Naive thymus-derived CD4-positive, alpha-beta T cell (primary cell): ENCODE results near the gene UTP4. TPM values are rescaled to one million over a fixed set of nuclear protein-coding genes. Genes with fewer than 3 reads are reported as not detected.
"Not testable (repeated sequence)": the region's sequence is repeated elsewhere in the genome, so short reads cannot be mapped to it uniquely, and the experiment has no call there.

Source experiments
- ATAC-seq: fragments of 150-1000 bp; cut with Tn5 transposase; 2 replicates; pipeline ENCODE4 v1.10.0; 2021; ENCODE audit warnings: mild to moderate bottlenecking, moderate library complexity
- CTCF ChIA-PET: fragments of 350-600 bp; sonication (Branson Sonifier 250); formaldehyde crosslinking; loops from one replicate; lab custom pipeline; 2021; ENCODE audit warnings: antibody characterized with exemption; lab: Charles Lee
- POLR2A ChIA-PET: fragments of 350-600 bp; sonication (Branson Sonifier 250); formaldehyde crosslinking; loops from one replicate; lab custom pipeline; 2021; ENCODE audit warnings: antibody characterized with exemption, inconsistent platforms; lab: Charles Lee
- DNase-seq, 9 donors: peaks; one replicate each; pipeline versions ENCODE4 v3.0.0 to v3.0.0-alpha.2; 2020 to 2022; ENCODE audit warnings: mixed read lengths in 1 of 9
- H3K27ac ChIP-seq: one replicate; pipeline ENCODE4 v1.7.0; 2013; ENCODE audit warnings: mild to moderate bottlenecking, low read depth, low read length, moderate library complexity
- H3K27me3 ChIP-seq, 2 donors: one replicate each; pipeline ENCODE4 v1.7.0; 2013; ENCODE audit warnings: low read length in 2 of 2, mild to moderate bottlenecking in 2 of 2, moderate library complexity in 2 of 2; ENCODE audit not compliant: control insufficient read depth in 2 of 2, insufficient read depth in 2 of 2
- H3K36me3 ChIP-seq, 3 experiments: 1 replicate in 2 of 3; 2 replicates in 1 of 3; pipeline ENCODE4 v1.7.0; 2013; ENCODE audit warnings: low read length in 3 of 3, mild to moderate bottlenecking in 3 of 3, moderate library complexity in 1 of 3; ENCODE audit not compliant: insufficient read depth in 3 of 3, control insufficient read depth in 2 of 3
- H3K4me1 ChIP-seq, 2 donors: one replicate each; pipeline ENCODE4 v1.7.0; 2013; ENCODE audit warnings: low read length in 2 of 2, mild to moderate bottlenecking in 2 of 2, moderate library complexity in 1 of 2; ENCODE audit not compliant: control insufficient read depth in 2 of 2, insufficient read depth in 2 of 2
- H3K4me3 ChIP-seq: 2 replicates; pipeline ENCODE4 v1.7.0; 2013; ENCODE audit warnings: mild to moderate bottlenecking, low read length
- H3K9me3 ChIP-seq, 3 experiments: 1 replicate in 2 of 3; 2 replicates in 1 of 3; pipeline ENCODE4 v1.7.0; 2013; ENCODE audit warnings: low read length in 3 of 3; ENCODE audit not compliant: control insufficient read depth in 2 of 3
- H3K27ac Mint-ChIP-seq, 9 donors: one replicate each; pipeline ENCODE4 v1.8.0; 2020 to 2022; ENCODE audit warnings: mixed read lengths in 9 of 9, mild to moderate bottlenecking in 8 of 9, moderate library complexity in 5 of 9, inconsistent platforms in 2 of 9
- H3K27me3 Mint-ChIP-seq, 5 donors: one replicate each; pipeline ENCODE4 v1.8.0; 2021 to 2022; ENCODE audit warnings: mixed read lengths in 5 of 5, mild to moderate bottlenecking in 1 of 5
- H3K36me3 Mint-ChIP-seq, 5 donors: one replicate each; pipeline ENCODE4 v1.8.0; 2020 to 2022; ENCODE audit warnings: mixed read lengths in 5 of 5, mild to moderate bottlenecking in 3 of 5, inconsistent platforms in 1 of 5
- H3K4me1 Mint-ChIP-seq, 7 donors: one replicate each; pipeline ENCODE4 v1.8.0; 2020 to 2022; ENCODE audit warnings: mixed read lengths in 7 of 7, mild to moderate bottlenecking in 3 of 7, inconsistent platforms in 1 of 7
- H3K4me3 Mint-ChIP-seq, 10 donors: one replicate each; pipeline ENCODE4 v1.8.0; 2020 to 2022; ENCODE audit warnings: mild to moderate bottlenecking in 10 of 10, mixed read lengths in 10 of 10, moderate library complexity in 6 of 10, inconsistent platforms in 2 of 10
- H3K9me3 Mint-ChIP-seq, 11 donors: one replicate each; pipeline ENCODE4 v1.8.0; 2020 to 2022; ENCODE audit warnings: mixed read lengths in 11 of 11, mild to moderate bottlenecking in 4 of 11, inconsistent platforms in 1 of 11, moderate library complexity in 1 of 11
- intact Hi-C, 2 donors: fragments of 100-400 bp; cut with micrococcal nuclease; formaldehyde crosslinking; loops; one replicate each; pipeline ENCODE4 v1.15.1; 2023
- polyA plus RNA-seq, 2 donors: library from polyadenylated mRNA; unstranded; fragments of 300-500 nt; fragmentation: Illumina TruSeq; gene quantifications; one replicate each; pipeline ENCODE4 v1.2.3, GENCODE V29; 2021
- total RNA-seq, 6 experiments: library from RNA in 5 of 6; stranded (reverse) in 5 of 6; gene quantifications; 1 replicate in 5 of 6; 2 replicates in 1 of 6; pipeline ENCODE4 v1.2.3 and lab custom pipeline; 2021 to 2026

Gene UTP4
- total and polyA plus RNA-seq, 7 experiments from 2014 or later = 31.9 to 82.0 (median 42.9) TPM

- CTCF ChIA-PET = interaction anchor here (0.6 to 1.8 kb wide), 2 partner anchors 11 to 14 kb away, joined by 3 to 4 read pairs; no protein-coding TSS in a partner anchor
These were observed 518 bp upstream of the UTP4 start for GRCh38 chr16:69131839-69132423.

DNA sequence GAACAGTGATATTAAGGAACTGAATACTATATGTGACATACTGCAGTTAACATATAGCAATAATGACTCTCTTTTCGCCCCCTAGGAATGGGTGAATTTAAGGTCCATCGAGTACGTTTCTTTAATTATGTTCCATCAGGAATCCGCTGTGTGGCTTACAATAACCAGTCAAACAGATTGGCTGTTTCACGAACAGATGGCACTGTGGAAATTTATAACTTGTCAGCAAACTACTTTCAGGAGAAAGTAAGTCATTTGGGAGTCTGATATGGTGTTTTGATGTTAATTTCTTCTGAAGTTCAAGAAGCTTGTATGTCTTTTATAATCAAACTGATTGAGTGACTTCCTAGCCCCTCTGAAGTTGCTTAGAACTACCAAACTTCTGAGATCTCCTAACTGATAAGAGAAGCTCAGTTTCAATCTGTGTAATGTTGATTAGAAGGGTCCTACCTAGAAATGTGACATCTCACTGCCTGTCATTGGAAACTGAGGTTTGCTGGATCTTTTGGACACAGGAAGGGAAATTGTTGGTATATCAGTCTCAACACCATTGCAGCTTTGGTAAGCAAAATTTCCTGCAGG, 1.0 kb downstream of the UTP4 start:
- H3K27me3 ChIP-seq = no peaks in the 10 kb centered on the region
- peaks cover 12 to 23% of the 10 kb centered on the region in 2 donors for H3K4me1 ChIP-seq
- H3K27me3 Mint-ChIP-seq = no peaks in the 10 kb centered on the region
- intact Hi-C loops = loop anchor here (2.0 to 5.0 kb wide), 6 partner anchors 251 to 1906 kb away; partner anchors contain the start of genes FHOD1 (in 1 of the 2), SLC9A5 (in 1 of the 2), TANGO6 (in 1 of the 2) and TERF2 (in 1 of the 2)
- CTCF ChIA-PET = interaction anchor here (0.6 to 1.8 kb wide), 3 partner anchors 12 to 1657 kb away, joined by 3 to 4 read pairs (median 3); no protein-coding TSS in a partner anchor
- peak overlapping the region; percentile 85 to 97 (median 95) for H3K27ac Mint-ChIP-seq
- peak overlapping the region; percentile 91 to 97 (median 94) for H3K4me3 Mint-ChIP-seq
- H3K4me3 ChIP-seq = peak overlapping the region; percentile 80
- DNase-seq = no peak
- H3K36me3 Mint-ChIP-seq = peaks cover 0 to 14% (median 7%) of the 10 kb centered on the region in 5 donors
- ATAC-seq = no peak
- H3K9me3 ChIP-seq = no peaks in the 10 kb centered on the region
- no peaks in the 10 kb centered on the region for H3K9me3 Mint-ChIP-seq
- H3K36me3 ChIP-seq = peaks cover 0 to 31% (median 11%) of the 10 kb centered on the region in 3 experiments
- H3K4me1 Mint-ChIP-seq = peaks cover 16 to 65% (median 61%) of the 10 kb centered on the region in 7 donors
- POLR2A ChIA-PET = interaction anchor here (0.9 to 1.4 kb wide), 6 partner anchors 9 to 177 kb away, joined by 3 to 5 read pairs (median 4); partner anchors contain the start of gene SNTB2
- H3K27ac ChIP-seq = peak overlapping the region; percentile 88

More at GRCh38 chr16:69131839-69132423, 518 bp upstream of the UTP4 start:
- H3K4me3 ChIP-seq = peak overlapping the region; percentile 80
- no peaks in the 10 kb centered on the region for H3K27me3 ChIP-seq
- Mint-ChIP-seq H3K9me3 (no peaks in the 10 kb centered on the region), H3K27me3 (no peaks in the 10 kb centered on the region), H3K36me3 (peaks cover 0 to 9% (median 4%) of the 10 kb centered on the region in 5 donors), H3K4me3 (peak overlapping the region; percentile 91 to 97 (median 94)), H3K4me1 (peaks cover 23 to 76% (median 63%) of the 10 kb centered on the region in 7 donors), H3K27ac (peak overlapping the region; percentile 85 to 97 (median 95))
- intact Hi-C loops = loop anchor here (1.0 to 5.0 kb wide), 15 partner anchors 8 to 1905 kb away; partner anchors contain the start of genes SNTB2 (in 2 of the 2), VPS4A (in 2 of the 2), COG8 (in 1 of the 2) and FHOD1 (in 1 of the 2)
- POLR2A ChIA-PET = interaction anchor here (0.6 to 1.3 kb wide), 9 partner anchors 10 to 1663 kb away, joined by 3 to 6 read pairs (median 4); partner anchors contain the start of gene SNTB2
- no peaks in the 10 kb centered on the region for H3K9me3 ChIP-seq
- H3K27ac ChIP-seq = peak overlapping the region; percentile 88
- H3K4me1 ChIP-seq = peaks cover 12 to 23% of the 10 kb centered on the region in 2 donors
- DNase-seq (peak in 2 of 9 donors; percentile 73 to 82), ATAC-seq (peak; percentile 75)
- H3K36me3 ChIP-seq = peaks cover 0 to 16% (median 3%) of the 10 kb centered on the region in 3 experiments

- no peak overlapping the region for H3K27ac Mint-ChIP-seq
- ATAC-seq (no peak), DNase-seq (no peak)
- Histone ChIP-seq H3K36me3 (peaks cover 0 to 63% (median 27%) of the 10 kb centered on the region in 3 experiments), H3K27me3 (no peaks in the 10 kb centered on the region), H3K9me3 (no peaks in the 10 kb centered on the region), H3K4me1 (peaks cover 0 to 8% of the 10 kb centered on the region in 2 donors), H3K27ac (no peak overlapping the region), H3K4me3 (no peak overlapping the region)
- POLR2A ChIA-PET = no interaction called here
- no peak overlapping the region for H3K4me3 Mint-ChIP-seq
- intact Hi-C loops = no loop called here
- H3K27me3 Mint-ChIP-seq = no peaks in the 10 kb centered on the region
- H3K9me3 Mint-ChIP-seq = no peaks in the 10 kb centered on the region
- H3K36me3 Mint-ChIP-seq = peaks cover 24 to 48% (median 29%) of the 10 kb centered on the region in 5 donors
- CTCF ChIA-PET = no interaction called here
- H3K4me1 Mint-ChIP-seq = peaks cover 14 to 29% (median 23%) of the 10 kb centered on the region in 7 donors
These were observed 6.2 kb downstream of the UTP4 start for GRCh38 chr16:69138608-69139007.

GRCh38 chr16:69139464-69139863, 7.0 kb downstream of the UTP4 start:
- not testable (repeated sequence) for ATAC-seq, H3K9me3 Mint-ChIP-seq, H3K9me3 ChIP-seq

DNA sequence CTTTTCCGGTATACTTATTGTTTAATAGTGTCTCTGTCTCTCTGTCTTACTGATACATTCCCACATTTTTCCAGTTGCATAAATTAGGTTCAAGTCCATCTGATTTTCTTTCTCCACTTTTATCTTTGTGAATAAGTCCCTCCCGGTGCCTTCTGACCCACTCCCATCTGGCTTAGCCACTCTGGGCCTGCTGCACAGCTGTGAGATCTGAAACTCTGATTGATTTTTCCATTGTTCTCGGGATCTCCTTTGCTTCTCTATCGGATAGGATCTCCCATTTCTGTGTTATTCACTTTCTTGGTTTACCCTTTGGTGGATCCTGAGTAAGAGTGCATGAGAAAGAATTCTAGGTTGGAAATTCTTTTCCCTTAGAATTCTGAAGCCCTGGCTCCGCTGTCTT, 8.6 kb downstream of the UTP4 start:
- H3K36me3 Mint-ChIP-seq = peaks cover 21 to 48% (median 31%) of the 10 kb centered on the region in 5 donors
- no peak overlapping the region for H3K4me3 Mint-ChIP-seq
- Histone ChIP-seq H3K27ac (no peak overlapping the region), H3K27me3 (no peaks in the 10 kb centered on the region), H3K9me3 (no peaks in the 10 kb centered on the region), H3K36me3 (peaks cover 4 to 77% (median 25%) of the 10 kb centered on the region in 3 experiments), H3K4me1 (no peaks in the 10 kb centered on the region), H3K4me3 (no peak overlapping the region)
- no peak for DNase-seq
- H3K27me3 Mint-ChIP-seq = no peaks in the 10 kb centered on the region
- ChIA-PET CTCF (no interaction called here), POLR2A (no interaction called here)
- peaks cover 6 to 14% (median 11%) of the 10 kb centered on the region in 7 donors for H3K4me1 Mint-ChIP-seq
- no peak overlapping the region for H3K27ac Mint-ChIP-seq
- H3K9me3 Mint-ChIP-seq = no peaks in the 10 kb centered on the region
- no peak for ATAC-seq
- intact Hi-C loops = no loop called here

More at GRCh38 chr16:69139464-69139863, 7.0 kb downstream of the UTP4 start:
- Mint-ChIP-seq H3K36me3 (peaks cover 21 to 51% (median 31%) of the 10 kb centered on the region in 5 donors), H3K4me1 (peaks cover 12 to 22% (median 16%) of the 10 kb centered on the region in 7 donors)
- H3K4me3 Mint-ChIP-seq, intact Hi-C loops, H3K27me3 ChIP-seq, DNase-seq, POLR2A ChIA-PET, H3K4me1 ChIP-seq, H3K27ac ChIP-seq, H3K27me3 Mint-ChIP-seq, H3K4me3 ChIP-seq, CTCF ChIA-PET, H3K27ac Mint-ChIP-seq: not testable (repeated sequence)
- H3K36me3 ChIP-seq = peaks cover 3 to 69% (median 27%) of the 10 kb centered on the region in 3 experiments

GRCh38 chr16:69141936-69142335, 9.5 kb downstream of the UTP4 start:
- Histone ChIP-seq H3K9me3 (no peaks in the 10 kb centered on the region), H3K27me3 (no peaks in the 10 kb centered on the region), H3K27ac (no peak overlapping the region), H3K36me3 (peaks cover 4 to 77% (median 23%) of the 10 kb centered on the region in 3 experiments), H3K4me3 (no peak overlapping the region), H3K4me1 (no peaks in the 10 kb centered on the region)
- POLR2A ChIA-PET = interaction anchor here (0.8 kb wide), 1 partner anchor 11 kb away, joined by 3 read pairs; no protein-coding TSS in a partner anchor
- H3K27ac Mint-ChIP-seq = no peak overlapping the region
- ATAC-seq = no peak
- intact Hi-C loops = no loop called here
- CTCF ChIA-PET = no interaction called here
- H3K4me3 Mint-ChIP-seq = no peak overlapping the region
- peaks cover 22 to 53% (median 31%) of the 10 kb centered on the region in 5 donors for H3K36me3 Mint-ChIP-seq
- H3K9me3 Mint-ChIP-seq = no peaks in the 10 kb centered on the region
- peaks cover 0 to 14% (median 5%) of the 10 kb centered on the region in 7 donors for H3K4me1 Mint-ChIP-seq
- no peak for DNase-seq
- no peaks in the 10 kb centered on the region for H3K27me3 Mint-ChIP-seq
